ENCODE data around the gene TGDS. TPM values are rescaled to one million over a fixed set of nuclear protein-coding genes. Genes with fewer than 3 reads are reported as not detected.

TGDS gene
- total RNA-seq, 4 donors from 2014 or later, result 2.5 to 17.9 (median 9.8) TPM

GRCh38 chr13:94588541-94588940, 7.4 kb downstream of the TGDS start:
- Histone ChIP-seq H3K4me3 (no peak overlapping the region), H3K9me3 (no peaks in the 10 kb centered on the region), H3K36me3 (peaks cover 0 to 87% (median 6%) of the 10 kb centered on the region in 3 donors), H3K4me1 (peaks cover 0 to 9% (median 0%) of the 10 kb centered on the region in 3 donors), H3K27me3 (no peaks in the 10 kb centered on the region), H3K27ac (no peak overlapping the region)
- no peak for DNase-seq
- TF ChIP-seq CTCF (IDR thresholded peaks at IDR 0.05) (no peak), POLR2A (IDR thresholded peaks at IDR 0.05) (no peak)
- intact Hi-C loops (cut with DNase I), result no loop called here
- 85 to 89% methylated on average over 4 of the region's 4 CpGs for WGBS, 2 donors

DNA sequence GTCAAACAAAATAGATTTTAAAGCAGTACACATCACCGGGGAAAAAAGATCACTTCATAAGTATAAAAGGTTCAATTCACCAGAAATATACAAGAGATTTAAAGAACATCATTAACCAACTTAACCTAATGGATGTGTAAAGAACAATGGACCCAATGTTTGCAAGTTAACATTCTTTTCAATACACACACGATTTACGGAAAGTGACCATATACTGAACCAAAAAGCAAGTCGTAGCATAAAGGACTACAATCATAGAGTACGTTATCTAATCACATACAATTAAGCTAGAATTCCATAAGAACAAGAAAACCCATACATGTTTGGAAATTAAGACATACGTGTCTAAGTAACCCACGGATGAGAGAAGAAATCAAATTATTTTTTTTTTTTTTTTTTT, 9.6 kb downstream of the TGDS start:
- 86 to 88% methylated on average over 7 of the region's 7 CpGs for WGBS, 2 donors
- no peak for TF ChIP-seq CTCF (IDR thresholded peaks at IDR 0.05)
- TF ChIP-seq POLR2A (IDR thresholded peaks at IDR 0.05), result no peak
- H3K9me3 ChIP-seq, result no peaks in the 10 kb centered on the region
- H3K36me3 ChIP-seq, result peaks cover 0 to 91% (median 7%) of the 10 kb centered on the region in 3 donors
- intact Hi-C loops (cut with DNase I), result no loop called here
- no peak for DNase-seq
- no peak overlapping the region for H3K4me3 ChIP-seq
- H3K4me1 ChIP-seq, result peaks cover 0 to 6% (median 0%) of the 10 kb centered on the region in 3 donors
- H3K27me3 ChIP-seq, result no peaks in the 10 kb centered on the region
- no peak overlapping the region for H3K27ac ChIP-seq

- 82 to 90% methylated on average over 6 of the region's 6 CpGs for WGBS, 2 donors
- no peak overlapping the region for H3K27ac ChIP-seq
- TF ChIP-seq POLR2A (IDR thresholded peaks at IDR 0.05) (no peak), CTCF (IDR thresholded peaks at IDR 0.05) (no peak)
- peaks cover 0 to 5% (median 0%) of the 10 kb centered on the region in 3 donors for H3K4me1 ChIP-seq
- H3K27me3 ChIP-seq, result no peaks in the 10 kb centered on the region
- intact Hi-C loops (cut with DNase I), result no loop called here
- no peak overlapping the region for H3K4me3 ChIP-seq
- peaks cover 0 to 91% (median 13%) of the 10 kb centered on the region in 3 donors for H3K36me3 ChIP-seq
- no peak for DNase-seq
- H3K9me3 ChIP-seq, result no peaks in the 10 kb centered on the region
These were observed 10.3 kb downstream of the TGDS start for GRCh38 chr13:94585543-94586101.

- no peaks in the 10 kb centered on the region for H3K4me1 ChIP-seq
- 95 to 97% methylated on average over 1 of the region's 1 CpG for WGBS, 2 donors
- H3K4me3 ChIP-seq, result no peak overlapping the region
- H3K27ac ChIP-seq, result no peak overlapping the region
- no peak for DNase-seq
- peaks cover 0 to 91% (median 26%) of the 10 kb centered on the region in 3 donors for H3K36me3 ChIP-seq
- TF ChIP-seq CTCF (IDR thresholded peaks at IDR 0.05) (no peak), POLR2A (IDR thresholded peaks at IDR 0.05) (no peak)
- H3K27me3 ChIP-seq, result no peaks in the 10 kb centered on the region
- intact Hi-C loops (cut with DNase I), result no loop called here
- no peaks in the 10 kb centered on the region for H3K9me3 ChIP-seq
These were observed 12.0 kb downstream of the TGDS start for GRCh38 chr13:94583926-94584325.

- no peak for DNase-seq
- H3K4me1 ChIP-seq, result no peaks in the 10 kb centered on the region
- no peak overlapping the region for H3K27ac ChIP-seq
- H3K27me3 ChIP-seq, result no peaks in the 10 kb centered on the region
- H3K36me3 ChIP-seq, result peaks cover 0 to 98% (median 28%) of the 10 kb centered on the region in 3 donors
- no peak overlapping the region for H3K4me3 ChIP-seq
- 43 to 44% methylated on average over 1 of the region's 1 CpG for WGBS, 2 donors
- TF ChIP-seq CTCF (IDR thresholded peaks at IDR 0.05) (no peak), POLR2A (IDR thresholded peaks at IDR 0.05) (no peak)
- intact Hi-C loops (cut with DNase I), result no loop called here
- no peaks in the 10 kb centered on the region for H3K9me3 ChIP-seq
These were observed 16.9 kb downstream of the TGDS start for GRCh38 chr13:94579063-94579462.

Data from esophagus squamous epithelium (tissue), 5 donors.